Calu3 (cell line): ENCODE data around the gene DUS2. TPM values are rescaled to one million over a fixed set of nuclear protein-coding genes. Genes with fewer than 3 reads are reported as not detected.

ENCODE experiments used
- Bru-seq: library from RNA; stranded (reverse); fragments of 400-500 nt; gene quantifications from one replicate; lab custom pipeline; 2021; lab: Mats Ljungman, UMichigan
- BruChase-seq, 2 experiments: library from RNA; stranded (reverse); fragments of 400-500 nt; gene quantifications; one replicate each; lab custom pipeline; 2021; lab: Mats Ljungman, UMichigan
- BruUV-seq: library from RNA; stranded (reverse); fragments of 400-500 nt; replicated peaks from 2 replicates; lab custom pipeline; 2021; lab: Mats Ljungman, UMichigan
- CTCF ChIA-PET: fragments of 300-600 bp; sonication (Branson Sonifier 250); formaldehyde crosslinking; loops from one replicate; lab custom pipeline; 2022; ENCODE audit warnings: antibody characterized with exemption; lab: Charles Lee
- DNase-seq: peaks from one replicate; pipeline ENCODE4 v3.0.0; 2022
- H3K27ac Mint-ChIP-seq: one replicate; pipeline ENCODE4 v1.8.0; 2022; ENCODE audit warnings: mixed read lengths; ENCODE audit not compliant: unreplicated experiment
- H3K27me3 Mint-ChIP-seq: one replicate; pipeline ENCODE4 v1.8.0; 2022; ENCODE audit warnings: mixed read lengths; ENCODE audit not compliant: unreplicated experiment
- H3K36me3 Mint-ChIP-seq: one replicate; pipeline ENCODE4 v1.8.0; 2022; ENCODE audit warnings: mild to moderate bottlenecking, moderate library complexity, mixed read lengths; ENCODE audit not compliant: insufficient read depth, unreplicated experiment
- H3K4me1 Mint-ChIP-seq: one replicate; pipeline ENCODE4 v1.8.0; 2022; ENCODE audit warnings: mild to moderate bottlenecking, low read depth, mixed read lengths; ENCODE audit not compliant: unreplicated experiment
- H3K4me3 Mint-ChIP-seq: one replicate; pipeline ENCODE4 v1.8.0; 2022; ENCODE audit warnings: mild to moderate bottlenecking, low read depth, moderate library complexity, mixed read lengths; ENCODE audit not compliant: unreplicated experiment
- H3K9me3 Mint-ChIP-seq: one replicate; pipeline ENCODE4 v1.8.0; 2022; ENCODE audit warnings: low read depth, mixed read lengths; ENCODE audit not compliant: unreplicated experiment
- intact Hi-C: fragments of 100-400 bp; cut with micrococcal nuclease; formaldehyde crosslinking; loops from one replicate; pipeline ENCODE4 v1.10.0; 2022; ENCODE audit not compliant: unreplicated experiment
- long read RNA-seq: library from polyadenylated mRNA; stranded (forward); transcript quantifications from one replicate; pipeline ENCODE4 v2.0.0, GENCODE V29; 2022
- total RNA-seq: library from RNA; stranded (reverse); gene quantifications from 2 replicates; pipeline ENCODE4 v1.2.3, GENCODE V29; 2022
- TF ChIP-seq, protein P1 (sequence below): fragments of 200-600 bp; IDR thresholded peaks from one replicate; pipeline ENCODE4 v1.8.0; 2022; ENCODE audit warnings: antibody characterized with exemption; ENCODE audit not compliant: unreplicated experiment

Gene DUS2
- 31.7 and 33.5 TPM in 2 replicates for total RNA-seq
- Bru-seq, nascent RNA: percentile 70 among the genes with signal in this experiment
- percentile 65 among the genes with signal in this experiment for BruChase-seq, experiment 1, labeled RNA remaining after a 6-hour chase
- BruChase-seq, experiment 2, labeled RNA remaining after a 2-hour chase: percentile 65 among the genes with signal in this experiment
- long read RNA-seq, transcript DUS2-207 (17 exons, 2,310 nt): major isoform, 29 of 49 reads
- long read RNA-seq, partial matches to known transcripts: 7 of 49 reads
- long read RNA-seq, other reads (novel, unspliced or antisense): 9 of 49 reads

GRCh38 chr16:68022728-68023537 is at the start of gene DUS2, which contains the start of gene DDX28:
DUS2 (plus strand) TSS chr16:68023284; CDS start chr16:68038024, 14,740 bp downstream.
DDX28 (minus strand) TSS chr16:68023232; CDS start chr16:68023202, 30 bp downstream.
- TF ChIP-seq, protein P1, sequence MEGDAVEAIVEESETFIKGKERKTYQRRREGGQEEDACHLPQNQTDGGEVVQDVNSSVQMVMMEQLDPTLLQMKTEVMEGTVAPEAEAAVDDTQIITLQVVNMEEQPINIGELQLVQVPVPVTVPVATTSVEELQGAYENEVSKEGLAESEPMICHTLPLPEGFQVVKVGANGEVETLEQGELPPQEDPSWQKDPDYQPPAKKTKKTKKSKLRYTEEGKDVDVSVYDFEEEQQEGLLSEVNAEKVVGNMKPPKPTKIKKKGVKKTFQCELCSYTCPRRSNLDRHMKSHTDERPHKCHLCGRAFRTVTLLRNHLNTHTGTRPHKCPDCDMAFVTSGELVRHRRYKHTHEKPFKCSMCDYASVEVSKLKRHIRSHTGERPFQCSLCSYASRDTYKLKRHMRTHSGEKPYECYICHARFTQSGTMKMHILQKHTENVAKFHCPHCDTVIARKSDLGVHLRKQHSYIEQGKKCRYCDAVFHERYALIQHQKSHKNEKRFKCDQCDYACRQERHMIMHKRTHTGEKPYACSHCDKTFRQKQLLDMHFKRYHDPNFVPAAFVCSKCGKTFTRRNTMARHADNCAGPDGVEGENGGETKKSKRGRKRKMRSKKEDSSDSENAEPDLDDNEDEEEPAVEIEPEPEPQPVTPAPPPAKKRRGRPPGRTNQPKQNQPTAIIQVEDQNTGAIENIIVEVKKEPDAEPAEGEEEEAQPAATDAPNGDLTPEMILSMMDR: no peak
- DNase-seq: peak; percentile 95
- intact Hi-C loops: no loop called here
- Mint-ChIP-seq H3K4me1 (peaks cover 13% of the 10 kb centered on the region), H3K36me3 (peaks cover 49% of the 10 kb centered on the region), H3K27me3 (no peaks in the 10 kb centered on the region), H3K27ac (peak within 1 kb of the TSS; percentile 90), H3K4me3 (peak within 1 kb of the TSS; percentile 83), H3K9me3 (no peaks in the 10 kb centered on the region)
- CTCF ChIA-PET: interaction anchor here (0.6 to 1.2 kb wide), 5 partner anchors 17 to 156 kb away, joined by 3 to 7 read pairs (median 3); no protein-coding TSS in a partner anchor
- TSS peak; percentile 81 for BruUV-seq

- Mint-ChIP-seq H3K4me1 (no peaks in the 10 kb centered on the region), H3K27me3 (peaks cover 31% of the 10 kb centered on the region), H3K36me3 (no peaks in the 10 kb centered on the region), H3K4me3 (no peak overlapping the region), H3K9me3 (no peaks in the 10 kb centered on the region), H3K27ac (no peak overlapping the region)
- intact Hi-C loops: no loop called here
- TF ChIP-seq, protein P1: no peak
- DNase-seq: no peak
- CTCF ChIA-PET: no interaction called here
- BruUV-seq: no TSS peak
These were observed 47.6 kb upstream of the DUS2 start for GRCh38 chr16:67975321-67976105.

DNA sequence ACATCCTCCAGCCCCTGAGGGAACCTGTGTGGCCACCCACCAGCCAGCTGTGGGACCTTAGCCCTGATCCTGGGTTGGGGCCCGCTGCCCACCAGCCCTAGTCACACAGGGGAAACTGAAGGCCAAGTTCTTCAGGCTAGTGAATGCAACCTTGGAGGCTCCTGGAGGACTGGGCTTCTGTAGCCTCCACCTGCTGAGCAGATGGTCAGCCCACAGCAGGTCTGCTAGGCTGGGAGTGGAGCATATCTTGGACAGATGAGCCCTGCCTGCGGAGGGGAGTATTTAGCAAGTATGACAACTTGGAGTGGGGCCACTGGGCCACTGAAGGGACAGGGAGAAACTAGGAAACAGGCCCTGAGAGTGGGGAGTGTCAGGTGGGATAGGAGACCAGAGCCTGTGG is 46.9 kb upstream of the DUS2 start:
- DNase-seq: no peak
- Mint-ChIP-seq H3K4me3 (no peak overlapping the region), H3K36me3 (no peaks in the 10 kb centered on the region), H3K9me3 (no peaks in the 10 kb centered on the region), H3K4me1 (no peaks in the 10 kb centered on the region), H3K27ac (no peak overlapping the region), H3K27me3 (peaks cover 31% of the 10 kb centered on the region)
- CTCF ChIA-PET: no interaction called here
- intact Hi-C loops: no loop called here
- TF ChIP-seq, protein P1: no peak
- BruUV-seq: no TSS peak

GRCh38 chr16:67977005-67977404 is 46.1 kb upstream of the DUS2 start:
- H3K36me3 Mint-ChIP-seq: no peaks in the 10 kb centered on the region
- H3K27ac Mint-ChIP-seq: no peak overlapping the region
- TF ChIP-seq, protein P1: no peak
- BruUV-seq: no TSS peak
- H3K4me1 Mint-ChIP-seq: no peaks in the 10 kb centered on the region
- CTCF ChIA-PET: no interaction called here
- intact Hi-C loops: no loop called here
- no peak for DNase-seq
- H3K9me3 Mint-ChIP-seq: no peaks in the 10 kb centered on the region
- H3K27me3 Mint-ChIP-seq: peaks cover 31% of the 10 kb centered on the region
- no peak overlapping the region for H3K4me3 Mint-ChIP-seq
